ENCODE results near the gene LRBA. TPM values are rescaled to one million over a fixed set of nuclear protein-coding genes. Genes with fewer than 3 reads are reported as not detected.

The LRBA gene
- total and polyA plus RNA-seq, 12 donors, result 6.2 to 31.2 (median 23.9) TPM

- H3K27me3 ChIP-seq, result no peaks in the 10 kb centered on the region
- peaks cover 0 to 5% (median 0%) of the 10 kb centered on the region in 11 donors for H3K9me3 ChIP-seq
- peaks cover 0 to 12% (median 0%) of the 10 kb centered on the region in 9 donors for H3K4me1 ChIP-seq
- H3K27ac ChIP-seq, result no peak overlapping the region
- no peak for DNase-seq
- TF ChIP-seq CTCF (IDR thresholded peaks at IDR 0.05), result no peak
- intact Hi-C loops (cut with DNase I), result no loop called here
- 63 to 77% methylated on average over 3 of the region's 3 CpGs for WGBS, 2 donors
- no peak overlapping the region for H3K4me3 ChIP-seq
- ATAC-seq, result no peak
- H3K36me3 ChIP-seq, result no peaks in the 10 kb centered on the region
These were observed 633.5 kb downstream of the LRBA start for GRCh38 chr4:150381609-150382008.

- H3K36me3 ChIP-seq, result no peaks in the 10 kb centered on the region
- no peak for TF ChIP-seq CTCF (IDR thresholded peaks at IDR 0.05)
- no peak overlapping the region for H3K27ac ChIP-seq
- no peaks in the 10 kb centered on the region for H3K9me3 ChIP-seq
- WGBS, 2 donors, result 96 to 97% methylated on average over 2 of the region's 2 CpGs
- intact Hi-C loops (cut with DNase I), result no loop called here
- DNase-seq, result no peak
- no peak overlapping the region for H3K4me3 ChIP-seq
- H3K27me3 ChIP-seq, result no peaks in the 10 kb centered on the region
- ATAC-seq, result no peak
- peaks cover 0 to 11% (median 0%) of the 10 kb centered on the region in 9 donors for H3K4me1 ChIP-seq
These were observed 634.0 kb downstream of the LRBA start for GRCh38 chr4:150381036-150381435.

- H3K27me3 ChIP-seq, result no peaks in the 10 kb centered on the region
- H3K4me3 ChIP-seq, result no peak overlapping the region
- no peaks in the 10 kb centered on the region for H3K4me1 ChIP-seq
- WGBS, 2 donors, result 69 to 81% methylated on average over 1 of the region's 1 CpG
- TF ChIP-seq CTCF (IDR thresholded peaks at IDR 0.05), result no peak
- H3K36me3 ChIP-seq, result no peaks in the 10 kb centered on the region
- intact Hi-C loops (cut with DNase I), result no loop called here
- ATAC-seq (no peak), DNase-seq (no peak)
- no peaks in the 10 kb centered on the region for H3K9me3 ChIP-seq
- no peak overlapping the region for H3K27ac ChIP-seq
These were observed 635.6 kb downstream of the LRBA start for GRCh38 chr4:150379454-150379853.

- no peak for TF ChIP-seq CTCF (IDR thresholded peaks at IDR 0.05)
- no peaks in the 10 kb centered on the region for H3K27me3 ChIP-seq
- intact Hi-C loops (cut with DNase I), result no loop called here
- ATAC-seq, result no peak
- no peaks in the 10 kb centered on the region for H3K9me3 ChIP-seq
- WGBS, 2 donors, result 75 to 78% methylated on average over 4 of the region's 4 CpGs
- H3K4me1 ChIP-seq, result no peaks in the 10 kb centered on the region
- no peaks in the 10 kb centered on the region for H3K36me3 ChIP-seq
- H3K4me3 ChIP-seq, result no peak overlapping the region
- H3K27ac ChIP-seq, result no peak overlapping the region
- no peak for DNase-seq
These were observed 640.1 kb downstream of the LRBA start for GRCh38 chr4:150375025-150375424.
